ENCODE data around the gene TBC1D8. TPM values are rescaled to one million over a fixed set of nuclear protein-coding genes. Genes with fewer than 3 reads are reported as not detected.

Gene TBC1D8
- polyA plus RNA-seq, 3 donors, result 16.1 to 78.0 (median 22.4) TPM

GRCh38 chr2:100974712-100975520 is 176.3 kb downstream of the TBC1D8 start:
- no peaks in the 10 kb centered on the region for H3K36me3 ChIP-seq (replicated peaks in 1 of 2; ENCODE audit: control insufficient read depth in 1 of 2, insufficient read depth in 2 of 2, low read length in 2 of 2)
- WGBS (ENCODE audit: insufficient coverage), result 97% methylated on average over 10 of the region's 22 CpGs
- H3K4me2 ChIP-seq (replicated peaks; ENCODE audit: extremely low read depth, low read length, poor library complexity, severe bottlenecking), result no peak overlapping the region
- peaks cover 0 to 2% of the 10 kb centered on the region in 2 donors for H3K27me3 ChIP-seq (ENCODE audit: control insufficient read depth in 2 of 2, insufficient read depth in 2 of 2, low read length in 2 of 2)
- no peaks in the 10 kb centered on the region for H4K20me1 ChIP-seq (ENCODE audit: insufficient read depth, low read length)
- H2AFZ ChIP-seq (ENCODE audit: insufficient read depth, low read depth, low read length, poor library complexity, severe bottlenecking), result no peak overlapping the region
- Mint-ChIP-seq H3K4me3 (no peak overlapping the region), H3K27ac (no peak overlapping the region), H3K36me3 (no peaks in the 10 kb centered on the region), H3K4me1 (no peaks in the 10 kb centered on the region), H3K9me3 (peaks cover 0 to 2% (median 0%) of the 10 kb centered on the region in 7 donors), H3K27me3 (ENCODE audit: low read depth in 3 of 3) (peaks cover 8 to 19% (median 12%) of the 10 kb centered on the region in 3 donors)
- TF ChIP-seq CTCF (IDR thresholded peaks at IDR 0.05), result no peak
- H3K4me3 ChIP-seq (replicated peaks in 1 of 3; ENCODE audit: low read depth in 2 of 3, low read length in 3 of 3), result no peak overlapping the region
- H3K9me3 ChIP-seq (replicated peaks in 1 of 2; ENCODE audit: control insufficient read depth in 1 of 2, insufficient read depth in 1 of 2, low read length in 2 of 2), result no peaks in the 10 kb centered on the region
- no peaks in the 10 kb centered on the region for H3K4me1 ChIP-seq (ENCODE audit: control insufficient read depth in 1 of 2, insufficient read depth in 2 of 2, low read length in 2 of 2)
- no peak overlapping the region for H3K27ac ChIP-seq (ENCODE audit: low read depth in 1 of 2, low read length in 2 of 2)
- intact Hi-C loops (cut with micrococcal nuclease), result no loop called here
- no peak overlapping the region for H3K9ac ChIP-seq (ENCODE audit: insufficient read depth, low read length, poor library complexity, severe bottlenecking)
- no peaks in the 10 kb centered on the region for H3K79me2 ChIP-seq (ENCODE audit: insufficient read depth, low read length)
- no peak for DNase-seq

- H3K79me2 ChIP-seq (ENCODE audit: insufficient read depth, low read length), result no peaks in the 10 kb centered on the region
- 83% methylated on average over 2 of the region's 7 CpGs for WGBS (ENCODE audit: insufficient coverage)
- TF ChIP-seq CTCF (IDR thresholded peaks at IDR 0.05), result no peak
- no peak overlapping the region for H3K4me3 ChIP-seq (replicated peaks in 1 of 3; ENCODE audit: low read depth in 2 of 3, low read length in 3 of 3)
- no peaks in the 10 kb centered on the region for H3K27me3 ChIP-seq (ENCODE audit: control insufficient read depth in 2 of 2, insufficient read depth in 2 of 2, low read length in 2 of 2)
- intact Hi-C loops (cut with micrococcal nuclease), result no loop called here
- H3K27me3 Mint-ChIP-seq (ENCODE audit: low read depth in 3 of 3), result peaks cover 6 to 15% (median 11%) of the 10 kb centered on the region in 3 donors
- H3K9me3 ChIP-seq (replicated peaks in 1 of 2; ENCODE audit: control insufficient read depth in 1 of 2, insufficient read depth in 1 of 2, low read length in 2 of 2), result no peaks in the 10 kb centered on the region
- no peak overlapping the region for H2AFZ ChIP-seq (ENCODE audit: insufficient read depth, low read depth, low read length, poor library complexity, severe bottlenecking)
- H3K36me3 ChIP-seq (replicated peaks in 1 of 2; ENCODE audit: control insufficient read depth in 1 of 2, insufficient read depth in 2 of 2, low read length in 2 of 2), result no peaks in the 10 kb centered on the region
- no peak overlapping the region for H3K9ac ChIP-seq (ENCODE audit: insufficient read depth, low read length, poor library complexity, severe bottlenecking)
- no peaks in the 10 kb centered on the region for H4K20me1 ChIP-seq (ENCODE audit: insufficient read depth, low read length)
- H3K27ac ChIP-seq (ENCODE audit: low read depth in 1 of 2, low read length in 2 of 2), result no peak overlapping the region
- H3K36me3 Mint-ChIP-seq, result no peaks in the 10 kb centered on the region
- no peak for DNase-seq
- peaks cover 0 to 2% (median 0%) of the 10 kb centered on the region in 7 donors for H3K9me3 Mint-ChIP-seq
- no peaks in the 10 kb centered on the region for H3K4me1 ChIP-seq (ENCODE audit: control insufficient read depth in 1 of 2, insufficient read depth in 2 of 2, low read length in 2 of 2)
- H3K4me1 Mint-ChIP-seq, result no peaks in the 10 kb centered on the region
- H3K4me3 Mint-ChIP-seq, result no peak overlapping the region
- no peak overlapping the region for H3K4me2 ChIP-seq (replicated peaks; ENCODE audit: extremely low read depth, low read length, poor library complexity, severe bottlenecking)
- no peak overlapping the region for H3K27ac Mint-ChIP-seq
These were observed 178.7 kb downstream of the TBC1D8 start for GRCh38 chr2:100972452-100972851.

Data from CD14-positive monocyte (primary cell).